GM23338 (cell line): ENCODE results near the gene TEPSIN. TPM values are rescaled to one million over a fixed set of nuclear protein-coding genes. Genes with fewer than 3 reads are reported as not detected.

Experiments used
- ATAC-seq: fragments of 200-7000 bp; cut with Tn5 transposase; 3 replicates; pipeline ENCODE4 v1.9.1; 2020
- DNase-seq: peaks from one replicate; pipeline ENCODE4 v3.0.0-alpha.2; 2015; ENCODE audit warnings: low spot score
- H2AFZ ChIP-seq: fragments of 200-600 bp; sonication (generic); 2 replicates; pipeline ENCODE4 v1.8.0; 2016; ENCODE audit warnings: antibody characterized with exemption, mild to moderate bottlenecking, moderate library complexity
- H3F3A ChIP-seq: fragments of 200-600 bp; sonication (generic); replicated peaks from 2 replicates; pipeline ENCODE4 v1.8.0; 2017; ENCODE audit warnings: antibody characterized with exemption, mixed run types, low read depth
- H3K27ac ChIP-seq: fragments of 200-600 bp; sonication (generic); 2 replicates; pipeline ENCODE4 v1.6.1; 2016; ENCODE audit warnings: low read depth
- H3K27me3 ChIP-seq: fragments of 200-600 bp; sonication (generic); 2 replicates; pipeline ENCODE4 v1.8.0; 2016; ENCODE audit warnings: mild to moderate bottlenecking, mixed run types, moderate library complexity; ENCODE audit not compliant: insufficient read depth
- H3K36me3 ChIP-seq: fragments of 200-600 bp; sonication (generic); 2 replicates; pipeline ENCODE4 v1.8.0; 2016; ENCODE audit warnings: mild to moderate bottlenecking; ENCODE audit not compliant: insufficient read depth
- H3K4me1 ChIP-seq: fragments of 200-600 bp; sonication (generic); 2 replicates; pipeline ENCODE4 v1.8.0; 2016; ENCODE audit warnings: mild to moderate bottlenecking, moderate library complexity; ENCODE audit not compliant: insufficient read depth
- H3K4me2 ChIP-seq: fragments of 200-600 bp; sonication (generic); 2 replicates; pipeline ENCODE4 v1.7.1; 2017; ENCODE audit warnings: mixed run types
- H3K4me3 ChIP-seq: fragments of 200-600 bp; sonication (generic); 2 replicates; pipeline ENCODE4 v1.6.1; 2016; ENCODE audit warnings: mixed run types
- H3K79me2 ChIP-seq: fragments of 200-600 bp; sonication (generic); replicated peaks from 2 replicates; pipeline ENCODE4 v1.8.0; 2017; ENCODE audit warnings: mild to moderate bottlenecking; ENCODE audit not compliant: insufficient read depth
- H3K9me2 ChIP-seq: fragments of 200-600 bp; sonication (generic); 2 replicates; pipeline ENCODE4 v1.8.0; 2017; ENCODE audit not compliant: insufficient read depth
- H4K20me1 ChIP-seq: fragments of 200-600 bp; sonication (generic); replicated peaks from 2 replicates; pipeline ENCODE4 v1.8.0; 2017; ENCODE audit warnings: mild to moderate bottlenecking; ENCODE audit not compliant: insufficient read depth
- H3K27ac Mint-ChIP-seq: 2 replicates; pipeline ENCODE4 v1.8.0; 2020; ENCODE audit warnings: inconsistent platforms, mild to moderate bottlenecking, moderate library complexity, mixed read lengths
- H3K27me3 Mint-ChIP-seq: 3 replicates; pipeline ENCODE4 v1.8.0; 2022; ENCODE audit warnings: low read depth, mild to moderate bottlenecking, moderate library complexity, mixed read lengths, inconsistent platforms; ENCODE audit not compliant: insufficient read depth, poor library complexity
- H3K36me3 Mint-ChIP-seq: 3 replicates; pipeline ENCODE4 v1.8.0; 2021; ENCODE audit warnings: low read depth, mild to moderate bottlenecking, inconsistent platforms, moderate library complexity, mixed read lengths
- H3K4me1 Mint-ChIP-seq: 3 replicates; pipeline ENCODE4 v1.8.0; 2020; ENCODE audit warnings: mild to moderate bottlenecking, inconsistent platforms, mixed read lengths
- H3K4me3 Mint-ChIP-seq: 3 replicates; pipeline ENCODE4 v1.8.0; 2021; ENCODE audit warnings: moderate library complexity, mild to moderate bottlenecking, inconsistent platforms, mixed read lengths
- H3K9me3 Mint-ChIP-seq: 3 replicates; pipeline ENCODE4 v1.8.0; 2020; ENCODE audit warnings: moderate library complexity, mild to moderate bottlenecking, inconsistent platforms, mixed read lengths
- NANOG ChIP-seq: IDR thresholded peaks from 2 replicates; pipeline ENCODE4 v1.6.1; 2016; ENCODE audit warnings: antibody characterized with exemption, borderline replicate concordance
- ZNF114 ChIP-seq: fragments of 250-450 bp; sonication (Bioruptor Pico); IDR thresholded peaks from 2 replicates; pipeline ENCODE4 v1.5.0; 2020; ENCODE audit warnings: mild to moderate bottlenecking, moderate library complexity
- polyA plus RNA-seq: library from polyadenylated mRNA; unstranded; fragments of >200 nt; fragmentation: Nextera tagmentation; extraction: Ambion mirVana; gene quantifications from 2 replicates; pipeline ENCODE4 v1.2.1, GENCODE V29; 2016
- total RNA-seq: library from RNA; depleted of rRNA; stranded (reverse); fragments of >200 nt; shearing (Covaris generic); gene quantifications from 2 replicates; pipeline ENCODE4 v1.2.3, GENCODE V29; 2014
- TF ChIP-seq, protein P1 (sequence below): fragments of 250-450 bp; sonication (Bioruptor Pico); IDR thresholded peaks from 2 replicates; pipeline ENCODE4 v1.5.0; 2020; ENCODE audit warnings: mild to moderate bottlenecking, moderate library complexity
- TF ChIP-seq, protein P2 (sequence below): IDR thresholded peaks from 2 replicates; pipeline ENCODE4 v1.6.1; 2016; ENCODE audit warnings: antibody characterized with exemption
- TF ChIP-seq, protein P3 (sequence below), 2 experiments: fragments of 200-600 bp in 1 of 2; sonication (generic) in 1 of 2; conservative IDR thresholded peaks; 2 replicates each; pipeline versions ENCODE4 v1.5.1 to v1.6.1; 2016 to 2017; ENCODE audit warnings: antibody characterized with exemption in 2 of 2, low read depth in 2 of 2, mild to moderate bottlenecking in 2 of 2, moderate library complexity in 1 of 2

Gene TEPSIN
- total and polyA plus RNA-seq, 2 experiments from 2014 or later = 4.4 to 25.3 TPM

DNA sequence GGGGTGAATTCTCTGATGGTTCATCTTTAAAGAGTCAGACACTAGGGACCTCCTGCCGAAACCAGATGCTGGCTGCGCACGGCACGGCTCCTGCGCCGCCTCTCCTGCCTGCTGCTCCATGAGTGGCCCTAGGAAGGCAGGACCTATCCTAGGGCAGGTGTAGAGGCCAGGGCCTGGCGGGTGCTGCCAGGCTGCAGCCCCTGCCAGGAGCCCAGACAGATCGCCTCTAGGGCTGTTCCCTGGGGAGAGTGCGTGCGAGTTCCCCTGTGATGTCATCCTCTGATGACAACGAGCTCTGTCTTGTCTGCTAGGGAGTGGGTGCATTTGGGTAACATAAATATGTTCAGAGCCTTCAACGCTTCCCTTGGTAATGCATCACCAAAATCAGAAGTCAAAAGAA is 32.4 kb upstream of the TEPSIN start:
- Mint-ChIP-seq H3K4me1 (no peaks in the 10 kb centered on the region), H3K27ac (no peak overlapping the region), H3K36me3 (peaks cover 26% of the 10 kb centered on the region), H3K4me3 (no peak overlapping the region), H3K9me3 (no peaks in the 10 kb centered on the region), H3K27me3 (no peaks in the 10 kb centered on the region)
- Histone ChIP-seq H3K9me2 (no peaks in the 10 kb centered on the region), H3F3A (no peaks in the 10 kb centered on the region), H3K4me1 (no peaks in the 10 kb centered on the region), H4K20me1 (no peaks in the 10 kb centered on the region; the same call in none of the 2 replicates), H3K4me3 (no peak overlapping the region), H3K36me3 (no peaks in the 10 kb centered on the region), H3K27me3 (no peaks in the 10 kb centered on the region), H3K79me2 (no peaks in the 10 kb centered on the region), H3K4me2 (no peak overlapping the region), H3K27ac (no peak overlapping the region), H2AFZ (no peak overlapping the region)
- ATAC-seq (no peak), DNase-seq (no peak)
- TF ChIP-seq ZNF114 (no peak), NANOG (no peak)
- TF ChIP-seq, protein P1, sequence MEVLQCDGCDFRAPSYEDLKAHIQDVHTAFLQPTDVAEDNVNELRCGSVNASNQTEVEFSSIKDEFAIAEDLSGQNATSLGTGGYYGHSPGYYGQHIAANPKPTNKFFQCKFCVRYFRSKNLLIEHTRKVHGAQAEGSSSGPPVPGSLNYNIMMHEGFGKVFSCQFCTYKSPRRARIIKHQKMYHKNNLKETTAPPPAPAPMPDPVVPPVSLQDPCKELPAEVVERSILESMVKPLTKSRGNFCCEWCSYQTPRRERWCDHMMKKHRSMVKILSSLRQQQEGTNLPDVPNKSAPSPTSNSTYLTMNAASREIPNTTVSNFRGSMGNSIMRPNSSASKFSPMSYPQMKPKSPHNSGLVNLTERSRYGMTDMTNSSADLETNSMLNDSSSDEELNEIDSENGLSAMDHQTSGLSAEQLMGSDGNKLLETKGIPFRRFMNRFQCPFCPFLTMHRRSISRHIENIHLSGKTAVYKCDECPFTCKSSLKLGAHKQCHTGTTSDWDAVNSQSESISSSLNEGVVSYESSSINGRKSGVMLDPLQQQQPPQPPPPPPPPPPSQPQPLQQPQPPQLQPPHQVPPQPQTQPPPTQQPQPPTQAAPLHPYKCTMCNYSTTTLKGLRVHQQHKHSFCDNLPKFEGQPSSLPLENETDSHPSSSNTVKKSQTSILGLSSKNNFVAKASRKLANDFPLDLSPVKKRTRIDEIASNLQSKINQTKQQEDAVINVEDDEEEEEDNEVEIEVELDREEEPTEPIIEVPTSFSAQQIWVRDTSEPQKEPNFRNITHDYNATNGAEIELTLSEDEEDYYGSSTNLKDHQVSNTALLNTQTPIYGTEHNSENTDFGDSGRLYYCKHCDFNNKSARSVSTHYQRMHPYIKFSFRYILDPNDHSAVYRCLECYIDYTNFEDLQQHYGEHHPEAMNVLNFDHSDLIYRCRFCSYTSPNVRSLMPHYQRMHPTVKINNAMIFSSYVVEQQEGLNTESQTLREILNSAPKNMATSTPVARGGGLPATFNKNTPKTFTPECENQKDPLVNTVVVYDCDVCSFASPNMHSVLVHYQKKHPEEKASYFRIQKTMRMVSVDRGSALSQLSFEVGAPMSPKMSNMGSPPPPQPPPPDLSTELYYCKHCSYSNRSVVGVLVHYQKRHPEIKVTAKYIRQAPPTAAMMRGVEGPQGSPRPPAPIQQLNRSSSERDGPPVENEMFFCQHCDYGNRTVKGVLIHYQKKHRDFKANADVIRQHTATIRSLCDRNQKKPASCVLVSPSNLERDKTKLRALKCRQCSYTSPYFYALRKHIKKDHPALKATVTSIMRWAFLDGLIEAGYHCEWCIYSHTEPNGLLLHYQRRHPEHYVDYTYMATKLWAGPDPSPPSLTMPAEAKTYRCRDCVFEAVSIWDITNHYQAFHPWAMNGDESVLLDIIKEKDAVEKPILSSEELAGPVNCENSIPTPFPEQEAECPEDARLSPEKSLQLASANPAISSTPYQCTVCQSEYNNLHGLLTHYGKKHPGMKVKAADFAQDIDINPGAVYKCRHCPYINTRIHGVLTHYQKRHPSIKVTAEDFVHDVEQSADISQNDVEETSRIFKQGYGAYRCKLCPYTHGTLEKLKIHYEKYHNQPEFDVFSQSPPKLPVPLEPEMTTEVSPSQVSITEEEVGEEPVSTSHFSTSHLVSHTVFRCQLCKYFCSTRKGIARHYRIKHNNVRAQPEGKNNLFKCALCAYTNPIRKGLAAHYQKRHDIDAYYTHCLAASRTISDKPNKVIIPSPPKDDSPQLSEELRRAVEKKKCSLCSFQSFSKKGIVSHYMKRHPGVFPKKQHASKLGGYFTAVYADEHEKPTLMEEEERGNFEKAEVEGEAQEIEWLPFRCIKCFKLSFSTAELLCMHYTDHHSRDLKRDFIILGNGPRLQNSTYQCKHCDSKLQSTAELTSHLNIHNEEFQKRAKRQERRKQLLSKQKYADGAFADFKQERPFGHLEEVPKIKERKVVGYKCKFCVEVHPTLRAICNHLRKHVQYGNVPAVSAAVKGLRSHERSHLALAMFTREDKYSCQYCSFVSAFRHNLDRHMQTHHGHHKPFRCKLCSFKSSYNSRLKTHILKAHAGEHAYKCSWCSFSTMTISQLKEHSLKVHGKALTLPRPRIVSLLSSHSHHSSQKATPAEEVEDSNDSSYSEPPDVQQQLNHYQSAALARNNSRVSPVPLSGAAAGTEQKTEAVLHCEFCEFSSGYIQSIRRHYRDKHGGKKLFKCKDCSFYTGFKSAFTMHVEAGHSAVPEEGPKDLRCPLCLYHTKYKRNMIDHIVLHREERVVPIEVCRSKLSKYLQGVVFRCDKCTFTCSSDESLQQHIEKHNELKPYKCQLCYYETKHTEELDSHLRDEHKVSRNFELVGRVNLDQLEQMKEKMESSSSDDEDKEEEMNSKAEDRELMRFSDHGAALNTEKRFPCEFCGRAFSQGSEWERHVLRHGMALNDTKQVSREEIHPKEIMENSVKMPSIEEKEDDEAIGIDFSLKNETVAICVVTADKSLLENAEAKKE = no peak
- TF ChIP-seq, protein P2, sequence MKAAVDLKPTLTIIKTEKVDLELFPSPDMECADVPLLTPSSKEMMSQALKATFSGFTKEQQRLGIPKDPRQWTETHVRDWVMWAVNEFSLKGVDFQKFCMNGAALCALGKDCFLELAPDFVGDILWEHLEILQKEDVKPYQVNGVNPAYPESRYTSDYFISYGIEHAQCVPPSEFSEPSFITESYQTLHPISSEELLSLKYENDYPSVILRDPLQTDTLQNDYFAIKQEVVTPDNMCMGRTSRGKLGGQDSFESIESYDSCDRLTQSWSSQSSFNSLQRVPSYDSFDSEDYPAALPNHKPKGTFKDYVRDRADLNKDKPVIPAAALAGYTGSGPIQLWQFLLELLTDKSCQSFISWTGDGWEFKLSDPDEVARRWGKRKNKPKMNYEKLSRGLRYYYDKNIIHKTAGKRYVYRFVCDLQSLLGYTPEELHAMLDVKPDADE = no peak
- TF ChIP-seq, protein P3, sequence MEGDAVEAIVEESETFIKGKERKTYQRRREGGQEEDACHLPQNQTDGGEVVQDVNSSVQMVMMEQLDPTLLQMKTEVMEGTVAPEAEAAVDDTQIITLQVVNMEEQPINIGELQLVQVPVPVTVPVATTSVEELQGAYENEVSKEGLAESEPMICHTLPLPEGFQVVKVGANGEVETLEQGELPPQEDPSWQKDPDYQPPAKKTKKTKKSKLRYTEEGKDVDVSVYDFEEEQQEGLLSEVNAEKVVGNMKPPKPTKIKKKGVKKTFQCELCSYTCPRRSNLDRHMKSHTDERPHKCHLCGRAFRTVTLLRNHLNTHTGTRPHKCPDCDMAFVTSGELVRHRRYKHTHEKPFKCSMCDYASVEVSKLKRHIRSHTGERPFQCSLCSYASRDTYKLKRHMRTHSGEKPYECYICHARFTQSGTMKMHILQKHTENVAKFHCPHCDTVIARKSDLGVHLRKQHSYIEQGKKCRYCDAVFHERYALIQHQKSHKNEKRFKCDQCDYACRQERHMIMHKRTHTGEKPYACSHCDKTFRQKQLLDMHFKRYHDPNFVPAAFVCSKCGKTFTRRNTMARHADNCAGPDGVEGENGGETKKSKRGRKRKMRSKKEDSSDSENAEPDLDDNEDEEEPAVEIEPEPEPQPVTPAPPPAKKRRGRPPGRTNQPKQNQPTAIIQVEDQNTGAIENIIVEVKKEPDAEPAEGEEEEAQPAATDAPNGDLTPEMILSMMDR (conservative IDR thresholded peaks at IDR 0.05; ENCODE audit: low read depth in 2 of 2) = no peak
